GM18502 (cell line): ENCODE results near the gene ITCH.
"Not testable (repeated sequence)": the region's sequence is repeated elsewhere in the genome, so short reads cannot be mapped to it uniquely, and the experiment has no call there.

Experiments used
- ATAC-seq: cut with Tn5 transposase; IDR thresholded peaks from one replicate; pipeline ENCODE4 v1.9.1; 2021; ENCODE audit warnings: mild to moderate bottlenecking; ENCODE audit not compliant: unreplicated experiment, poor library complexity

Gene ITCH

DNA sequence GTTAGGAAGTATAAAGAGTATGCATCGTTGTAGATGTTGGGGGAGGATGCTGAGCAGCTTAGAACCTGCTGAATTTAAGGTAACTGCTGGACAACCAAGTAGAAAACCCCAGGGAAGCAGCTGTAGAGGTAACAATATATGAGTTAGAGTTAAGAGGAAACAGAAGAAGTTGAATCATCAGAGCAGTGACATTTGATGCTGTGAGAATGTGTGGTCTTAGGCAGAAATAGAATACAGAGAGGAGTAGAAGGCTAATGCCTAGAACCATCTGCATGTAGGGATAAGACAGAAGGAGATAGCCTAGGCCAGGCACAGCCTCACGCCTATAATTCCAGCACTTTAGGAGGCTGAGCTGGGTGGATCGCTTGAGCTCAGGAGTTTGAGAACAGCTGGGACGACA lies 130.6 kb downstream of the ITCH start:
- ATAC-seq, result no peak

DNA sequence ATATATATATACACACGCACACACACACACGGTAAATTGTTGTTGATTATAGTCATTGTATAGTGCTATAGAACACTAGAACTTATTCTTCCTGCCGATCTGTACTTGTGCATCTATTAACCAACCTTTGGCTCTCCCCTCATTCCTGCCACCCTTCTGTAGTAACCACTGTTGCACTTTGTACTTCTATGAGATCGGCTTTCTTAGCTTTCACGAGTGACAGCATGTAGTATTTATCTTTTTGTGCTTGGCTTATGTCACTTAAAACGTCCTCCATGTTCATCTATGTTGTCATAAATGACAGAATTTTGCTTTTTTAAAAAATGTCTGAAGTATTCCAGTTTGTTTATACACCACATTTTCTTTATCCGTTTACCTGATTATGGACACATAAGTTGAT lies 132.2 kb downstream of the ITCH start:
- no peak for ATAC-seq

DNA sequence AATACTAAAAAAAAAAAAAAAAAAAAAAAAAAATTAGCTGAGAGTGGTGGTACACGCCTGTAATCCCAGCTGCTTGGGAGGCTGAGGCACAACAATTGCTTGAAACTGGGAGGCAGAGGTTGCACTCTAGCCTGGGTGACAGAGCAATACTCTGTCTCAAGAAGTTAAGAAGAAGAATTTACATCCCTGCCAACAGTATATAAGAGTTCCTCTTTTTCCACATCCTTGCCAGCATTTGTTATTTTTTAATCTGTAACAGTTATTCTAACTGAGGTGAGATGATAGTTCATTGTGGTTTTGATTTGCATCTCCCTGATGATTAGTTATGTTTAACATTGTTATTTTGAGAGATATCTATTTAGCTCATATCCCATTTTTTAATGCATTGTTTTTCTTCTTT lies 132.8 kb downstream of the ITCH start:
- ATAC-seq, result no peak

DNA sequence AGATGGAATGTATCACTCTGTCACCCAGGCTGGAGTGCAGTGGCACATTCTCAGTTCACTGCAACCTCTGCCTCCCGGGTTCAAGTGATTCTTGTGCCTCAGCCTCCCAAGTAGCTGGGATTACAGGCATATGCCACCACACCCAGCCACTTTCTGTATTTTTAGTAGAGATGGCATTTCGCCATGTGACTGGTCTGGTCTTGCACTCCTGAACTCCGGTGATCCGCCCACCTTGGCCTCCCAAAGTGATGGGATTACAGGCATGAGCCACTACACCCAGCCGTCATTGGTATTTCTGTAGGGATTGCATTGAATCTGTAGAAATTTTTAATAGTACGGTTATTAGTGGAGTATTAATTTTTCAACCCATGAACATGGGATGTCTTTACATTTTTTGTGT lies 134.5 kb downstream of the ITCH start:
- not testable (repeated sequence) for ATAC-seq

DNA sequence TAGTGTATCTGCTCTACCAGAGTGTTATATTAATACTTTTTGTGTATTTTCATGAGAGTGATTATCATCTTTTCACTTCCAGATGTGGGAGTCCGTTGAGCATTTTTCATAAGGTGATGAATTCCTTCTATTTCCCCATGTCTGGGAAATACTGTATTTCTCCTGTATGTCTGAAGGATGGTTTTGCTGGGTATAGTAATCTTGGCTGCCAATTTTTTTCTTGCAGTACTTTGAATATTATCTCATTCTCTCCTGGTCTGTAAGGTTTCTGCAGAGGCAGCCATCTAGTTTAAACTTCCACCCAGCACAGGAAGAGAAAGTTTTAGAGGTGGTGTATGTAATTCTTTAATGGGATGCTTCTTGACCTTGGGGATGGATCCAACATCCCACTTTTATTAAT lies 137.8 kb downstream of the ITCH start:
- no peak for ATAC-seq

DNA sequence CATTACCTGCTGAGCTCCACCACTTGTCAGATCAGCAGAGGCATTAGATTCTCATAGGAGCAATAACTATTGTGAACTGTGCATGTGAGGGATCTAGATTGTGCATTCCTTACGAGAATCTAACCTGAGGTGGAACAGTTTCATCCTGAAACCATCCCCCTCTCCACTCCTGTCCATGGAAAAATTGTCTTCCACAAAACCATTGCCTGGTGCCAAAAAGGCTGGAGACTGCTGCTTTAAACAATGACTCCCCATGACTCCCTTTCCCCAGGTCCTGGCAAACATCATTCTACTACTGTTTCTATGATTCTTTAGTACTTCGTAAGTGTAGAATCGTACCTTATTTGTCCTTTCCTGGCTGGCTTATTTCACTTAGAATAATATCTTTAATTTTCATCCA lies 143.4 kb downstream of the ITCH start:
- no peak for ATAC-seq

DNA sequence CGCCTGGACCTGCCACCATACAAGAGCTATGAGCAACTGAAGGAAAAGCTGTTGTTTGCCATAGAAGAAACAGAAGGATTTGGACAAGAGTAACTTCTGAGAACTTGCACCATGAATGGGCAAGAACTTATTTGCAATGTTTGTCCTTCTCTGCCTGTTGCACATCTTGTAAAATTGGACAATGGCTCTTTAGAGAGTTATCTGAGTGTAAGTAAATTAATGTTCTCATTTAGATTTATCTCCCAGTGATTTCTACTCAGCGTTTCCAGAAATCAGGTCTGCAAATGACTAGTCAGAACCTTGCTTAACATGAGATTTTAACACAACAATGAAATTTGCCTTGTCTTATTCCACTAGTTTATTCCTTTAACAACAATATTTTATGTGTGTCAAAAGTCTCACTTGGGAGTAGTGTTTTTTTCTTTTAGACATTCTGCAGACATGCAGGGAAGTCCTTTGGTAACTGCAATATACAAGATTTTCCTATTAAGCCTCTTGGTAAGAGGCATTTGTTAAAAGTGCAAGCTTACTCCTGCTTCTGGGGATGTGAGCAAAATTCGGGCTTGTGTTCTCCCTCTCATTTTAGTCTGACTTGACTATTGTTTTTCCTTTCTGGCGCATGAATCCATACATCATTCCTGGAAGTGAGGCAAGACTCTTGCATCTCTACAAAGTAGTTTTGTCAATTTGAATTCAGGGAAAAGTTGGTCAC lies 144.8 kb downstream of the ITCH start:
- ATAC-seq, result no peak

DNA sequence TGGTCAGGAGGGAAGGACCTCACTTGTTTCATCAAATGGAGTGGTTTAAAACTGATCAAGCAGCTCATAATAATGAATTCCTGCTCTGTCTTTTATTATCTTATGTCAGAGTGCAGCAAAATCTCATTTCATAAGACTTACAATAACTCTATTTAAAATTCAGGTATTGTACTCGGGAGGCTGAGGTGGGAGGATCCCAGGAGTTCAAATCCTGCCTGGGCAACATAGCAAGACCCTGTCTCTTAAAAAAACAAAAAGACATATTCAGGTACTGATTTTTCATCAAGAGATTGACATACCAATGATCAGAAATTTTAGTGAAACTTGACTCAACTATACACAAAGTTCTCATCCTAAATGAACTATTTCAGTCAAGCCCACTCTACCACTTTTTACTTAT lies 147.5 kb downstream of the ITCH start:
- no peak for ATAC-seq

DNA sequence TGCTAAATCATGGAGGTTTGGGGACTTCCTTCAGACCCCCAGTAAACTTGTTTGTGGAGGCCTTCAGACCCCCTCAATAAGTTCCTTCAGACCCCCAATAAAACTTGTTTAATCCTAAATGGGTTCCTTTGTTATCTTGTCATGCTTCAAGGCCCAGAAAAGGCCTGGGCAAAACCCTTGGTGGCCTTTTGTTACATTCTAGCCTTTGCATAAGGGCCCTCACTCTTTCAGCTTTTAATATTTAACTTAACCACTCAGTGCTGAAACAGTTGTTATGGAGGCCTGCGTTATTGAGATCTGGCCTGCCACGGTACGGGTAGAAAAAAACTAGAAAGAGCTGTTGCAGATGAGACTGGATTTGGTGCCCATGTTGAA lies 148.8 kb downstream of the ITCH start:
- no peak for ATAC-seq

DNA sequence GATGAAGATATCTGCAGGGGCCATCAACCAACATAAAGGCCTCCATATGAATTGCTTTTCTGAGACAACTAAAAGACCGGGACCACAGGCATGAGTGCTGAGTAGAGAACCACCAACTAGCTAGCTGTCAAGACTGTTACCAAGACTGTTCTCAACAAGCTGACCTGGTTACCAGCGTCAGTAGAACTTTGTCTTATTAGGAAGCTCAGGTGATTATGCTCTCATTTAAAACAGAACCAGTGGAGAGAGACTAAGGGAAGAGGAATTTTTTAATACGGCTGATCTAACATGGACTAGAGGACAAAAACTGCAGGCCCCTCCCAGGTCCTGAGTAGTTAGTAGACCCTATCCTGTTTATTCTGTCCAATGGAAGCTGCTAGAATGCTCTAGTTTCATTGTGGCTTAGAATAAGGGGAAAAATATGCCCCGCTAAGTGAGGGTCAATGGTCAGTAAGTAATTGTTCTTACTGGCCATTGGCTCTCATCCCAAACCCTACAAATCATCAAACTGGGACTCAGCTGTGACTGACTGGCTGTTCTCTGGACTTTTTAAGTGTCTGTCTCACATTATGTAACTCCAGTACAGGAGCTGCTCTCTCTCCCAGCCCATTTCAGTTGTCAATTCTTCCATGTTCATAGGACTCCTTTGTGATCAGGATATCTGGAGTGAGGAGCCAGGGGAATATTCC lies 149.3 kb downstream of the ITCH start:
- ATAC-seq, result no peak

DNA sequence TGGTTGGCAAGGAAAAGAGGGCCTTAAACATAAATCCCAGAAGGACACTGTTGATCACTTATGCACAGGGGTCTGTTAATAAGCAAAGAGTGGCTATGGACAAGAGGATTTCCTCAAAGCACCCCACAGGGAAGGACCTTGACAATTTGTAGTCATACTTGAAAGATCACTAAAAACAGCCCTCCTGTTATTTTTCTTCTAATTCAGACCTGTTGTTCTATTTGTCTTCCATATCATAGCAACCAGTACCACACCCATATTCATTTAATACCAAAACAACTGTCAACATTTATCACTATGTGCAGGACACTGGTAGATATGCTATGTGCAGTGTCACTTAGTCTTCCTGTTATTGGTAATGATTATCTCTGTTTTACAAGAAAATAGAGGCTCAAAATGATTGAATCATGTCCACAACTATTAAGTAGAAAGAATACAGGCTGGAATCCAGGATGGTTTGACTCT lies 149.9 kb downstream of the ITCH start:
- ATAC-seq, result no peak

DNA sequence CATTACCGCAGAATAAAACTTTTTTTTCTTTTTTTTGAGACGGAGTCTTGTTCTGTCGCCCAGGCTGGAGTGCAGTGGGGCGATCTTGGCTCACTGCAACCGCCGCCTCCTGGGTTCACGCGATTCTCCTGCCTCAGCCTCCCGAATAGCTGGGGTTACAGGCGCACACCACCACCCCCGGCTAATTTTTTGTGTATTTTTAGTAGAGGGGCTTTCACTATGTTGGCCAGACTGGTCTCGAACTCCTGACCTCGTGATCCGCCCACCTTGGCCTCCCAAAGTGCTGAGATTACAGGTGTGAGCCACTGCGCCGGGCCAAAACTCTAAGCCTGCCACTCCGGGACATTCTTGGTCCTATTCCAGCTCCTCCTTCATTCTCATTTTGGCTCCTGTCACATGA lies 151.0 kb downstream of the ITCH start:
- ATAC-seq, result not testable (repeated sequence)

DNA sequence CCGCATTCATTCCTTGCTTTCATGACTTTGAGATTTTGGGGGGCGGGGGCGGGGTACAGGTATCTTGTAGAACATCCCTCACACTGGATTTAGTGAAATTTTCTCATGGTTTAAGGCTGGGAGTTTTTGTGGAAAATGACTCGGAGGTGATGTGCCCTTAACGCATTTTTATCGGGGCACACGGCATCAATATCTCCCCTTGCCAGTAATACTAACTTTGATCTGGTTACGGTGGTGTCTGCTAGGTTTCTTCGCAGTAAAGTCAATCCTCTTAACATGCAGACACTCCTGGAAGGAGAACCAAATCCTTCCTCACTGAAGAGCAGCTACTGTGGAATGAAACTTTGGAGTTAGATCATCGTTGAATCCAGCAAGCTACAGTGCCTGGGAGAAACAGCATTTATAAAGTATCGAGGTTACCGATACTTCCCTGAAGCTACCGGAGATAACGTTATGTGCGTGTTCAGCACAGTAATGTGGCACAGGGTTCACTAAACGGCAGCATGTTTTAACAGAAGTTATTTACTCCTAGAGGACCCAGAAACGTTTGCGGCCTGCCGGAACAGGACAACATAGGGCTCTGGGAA lies 151.9 kb downstream of the ITCH start:
- no peak for ATAC-seq

DNA sequence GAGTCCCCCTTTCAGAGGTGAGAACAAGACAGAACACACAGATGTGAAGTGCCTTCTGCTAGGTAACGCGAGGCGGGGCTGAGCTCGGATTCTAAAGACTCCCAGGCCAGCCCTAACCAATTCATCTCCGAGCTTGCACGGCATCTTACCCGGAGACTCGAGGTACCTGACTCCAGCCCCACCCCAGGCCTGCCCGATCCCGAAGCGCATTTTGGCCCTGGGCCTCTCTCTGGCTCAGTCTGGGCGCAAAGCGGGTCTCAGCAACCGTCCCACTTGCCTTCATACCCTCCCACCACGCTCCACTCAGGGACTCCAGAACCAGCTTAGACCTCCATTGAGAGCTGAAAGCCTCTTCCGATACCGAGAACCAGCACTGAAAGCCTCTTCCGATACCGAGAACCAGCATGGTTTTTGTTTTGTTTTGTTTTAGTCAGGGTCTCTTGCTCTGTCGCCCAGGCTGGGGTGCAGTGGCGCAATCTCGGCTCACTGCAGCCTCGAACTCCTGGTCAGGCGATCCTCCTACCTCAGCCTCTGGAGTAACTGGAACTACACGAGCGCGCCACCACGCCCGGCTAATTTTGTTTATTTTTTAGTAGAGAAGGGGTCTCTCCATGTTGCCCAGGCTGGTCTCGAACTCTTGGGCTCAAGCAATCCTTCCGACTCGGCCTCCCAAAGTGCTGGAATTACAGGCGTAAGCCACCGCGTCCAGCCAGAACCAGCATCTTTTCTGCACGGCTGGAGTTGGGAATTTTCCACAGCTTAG lies 152.6 kb downstream of the ITCH start:
- ATAC-seq, result peak; percentile 55

DNA sequence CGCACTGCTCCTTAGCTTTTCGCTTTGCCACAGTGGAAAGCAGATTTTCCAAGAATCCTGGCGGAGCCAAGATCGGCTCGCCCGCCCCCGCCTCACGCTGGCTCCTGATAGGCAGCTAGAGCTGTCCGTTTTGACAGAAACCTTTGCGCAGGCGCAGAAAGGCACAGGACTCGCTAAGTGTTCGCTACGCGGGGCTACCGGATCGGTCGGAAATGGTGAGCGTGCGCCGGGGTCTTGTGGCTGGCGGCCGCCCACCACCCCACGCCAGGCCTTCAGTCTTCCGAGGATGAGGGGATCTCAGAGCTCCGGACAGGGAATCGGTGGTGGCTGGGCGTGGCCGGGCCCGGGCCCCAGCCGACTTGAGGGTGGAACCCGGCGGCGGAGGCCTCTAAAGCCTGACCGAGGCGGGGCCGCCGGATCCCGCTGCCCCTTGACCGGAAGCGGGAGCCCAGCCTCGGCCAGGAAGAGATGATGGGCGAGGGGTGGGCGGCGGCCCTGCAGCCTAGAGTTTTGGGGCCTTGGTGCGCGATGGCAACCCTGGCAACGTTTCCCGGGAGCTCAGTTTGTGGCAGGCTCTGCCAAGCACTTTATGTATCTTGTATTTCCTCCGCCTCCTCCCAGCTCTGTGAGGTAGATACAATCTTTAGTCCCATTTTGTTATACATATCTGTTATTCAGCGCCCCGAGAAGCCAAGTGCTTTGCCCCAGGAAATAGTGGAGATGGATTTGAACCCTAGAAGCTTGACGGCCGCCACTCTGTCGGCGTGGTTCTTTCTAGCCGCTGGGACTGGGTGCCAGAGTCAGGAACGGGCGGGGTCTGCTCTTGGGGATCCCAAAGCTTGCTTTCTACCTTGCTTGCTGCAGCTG lies 153.4 kb downstream of the ITCH start, which contains the start of gene DYNLRB1:
TSS of gene DYNLRB1 (plus strand) at position 176 of the 867 bp plus-strand sequence. CDS start at position 213, 37 bp downstream.
- peak; percentile 72 for ATAC-seq

DNA sequence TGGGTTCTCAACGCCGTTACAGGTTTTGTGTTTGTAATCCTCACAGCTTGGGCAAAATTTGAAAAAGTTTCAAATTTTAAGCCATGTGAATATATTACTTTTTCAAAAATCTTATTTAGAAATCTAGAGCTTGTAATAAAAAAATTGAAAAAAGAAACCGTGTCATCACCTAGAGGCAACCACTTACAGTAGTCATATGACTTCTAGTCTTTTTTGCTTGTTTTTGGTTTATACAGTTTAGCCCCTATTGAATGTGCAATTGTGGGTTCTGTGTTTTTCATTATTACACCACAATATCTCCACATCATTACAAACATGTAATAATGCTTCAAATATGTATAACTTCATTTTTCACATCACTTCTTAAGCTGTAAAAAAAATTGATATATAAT lies 154.0 kb downstream of the ITCH start:
- no peak for ATAC-seq

DNA sequence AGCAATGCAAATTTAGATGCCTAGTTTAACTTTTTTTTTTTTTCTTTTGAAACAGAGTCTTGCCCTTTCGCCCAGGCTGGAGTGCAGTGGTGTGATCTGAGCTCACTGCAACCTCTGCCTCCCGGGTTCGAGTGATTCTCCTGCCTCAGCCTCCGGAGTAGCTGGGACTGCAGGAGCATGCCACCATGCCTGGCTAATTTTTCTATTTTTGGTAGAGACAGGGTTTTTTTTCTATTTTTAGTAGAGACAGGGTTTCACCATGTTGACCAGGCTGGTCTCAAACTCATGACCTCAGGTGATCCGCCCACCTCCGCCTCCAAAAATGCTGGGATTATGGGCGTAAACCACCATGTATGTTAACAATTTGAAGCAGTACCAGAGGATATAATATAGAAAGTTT lies 155.8 kb downstream of the ITCH start:
- ATAC-seq, result not testable (repeated sequence)

DNA sequence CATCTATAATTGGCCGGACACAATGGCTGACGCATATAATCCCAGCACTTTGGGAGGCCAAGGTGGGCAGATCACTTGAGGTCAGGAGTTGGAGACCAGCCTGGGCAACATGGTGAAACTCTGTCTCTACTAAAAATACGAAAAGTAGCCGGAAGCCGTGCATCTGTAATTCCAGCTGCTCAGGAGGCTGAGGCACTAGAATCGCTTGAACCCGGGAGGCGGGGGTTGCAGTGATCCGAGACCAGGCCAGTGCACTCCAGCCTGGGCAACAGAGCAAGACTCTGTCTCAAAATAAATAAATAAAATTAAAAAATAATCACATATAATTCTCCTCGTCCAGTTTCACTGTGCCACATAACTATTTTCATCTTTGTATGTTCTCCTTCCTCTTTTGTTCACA lies 156.8 kb downstream of the ITCH start:
- not testable (repeated sequence) for ATAC-seq

DNA sequence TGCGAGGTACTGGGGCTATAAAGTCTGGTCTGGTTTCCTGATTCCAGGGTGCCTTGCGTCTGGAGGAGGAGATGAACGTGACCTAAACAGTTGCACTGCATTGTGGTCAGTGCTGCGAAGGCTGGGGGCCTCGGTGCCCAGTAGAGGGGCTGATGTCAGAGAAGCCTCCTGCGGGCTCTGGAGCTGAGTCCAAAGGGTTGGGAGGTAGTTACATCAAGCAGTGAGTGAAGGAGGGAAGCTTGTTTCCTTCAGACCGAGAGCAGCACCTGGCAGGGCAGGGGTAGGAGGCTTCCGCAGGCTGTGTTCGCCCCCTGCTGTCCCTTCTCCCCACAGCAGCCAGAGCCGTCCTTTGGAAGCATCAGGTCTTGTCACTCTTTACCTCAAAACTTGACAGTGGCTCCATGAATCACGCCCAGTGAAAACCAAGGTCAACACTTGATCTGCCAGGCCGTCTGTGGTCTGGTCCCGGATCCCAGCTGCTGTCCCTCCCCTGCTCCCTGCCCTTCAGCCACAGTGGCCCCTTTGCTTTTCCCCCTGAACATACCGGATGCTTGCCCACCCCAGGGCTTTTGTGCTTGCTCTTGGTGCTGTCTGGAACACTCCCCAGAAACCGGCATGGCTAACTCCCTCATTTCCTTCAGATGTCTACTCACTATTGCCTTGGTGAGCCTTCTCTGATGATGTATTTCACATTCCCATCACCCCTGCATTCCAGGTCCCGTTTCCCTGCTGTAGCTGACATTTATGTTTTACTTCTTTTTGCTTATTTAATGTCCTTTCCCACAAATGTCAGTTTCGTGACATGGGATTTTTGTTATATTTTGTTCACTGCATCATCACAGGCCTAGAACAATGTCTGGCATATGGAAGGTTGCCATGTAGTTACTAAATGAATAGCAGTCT lies 160.1 kb downstream of the ITCH start:
- no peak for ATAC-seq
